Brain pericyte (primary cell): ENCODE data around the gene GALNTL6.
A peak's percentile ranks its signal among the peaks of the same experiment; 100 is the strongest.

ENCODE experiments used
- DNase-seq: peaks from one replicate; pipeline ENCODE4 v3.0.0-alpha.2; 2012; ENCODE audit warnings: low read depth, low spot score

Gene GALNTL6

DNA sequence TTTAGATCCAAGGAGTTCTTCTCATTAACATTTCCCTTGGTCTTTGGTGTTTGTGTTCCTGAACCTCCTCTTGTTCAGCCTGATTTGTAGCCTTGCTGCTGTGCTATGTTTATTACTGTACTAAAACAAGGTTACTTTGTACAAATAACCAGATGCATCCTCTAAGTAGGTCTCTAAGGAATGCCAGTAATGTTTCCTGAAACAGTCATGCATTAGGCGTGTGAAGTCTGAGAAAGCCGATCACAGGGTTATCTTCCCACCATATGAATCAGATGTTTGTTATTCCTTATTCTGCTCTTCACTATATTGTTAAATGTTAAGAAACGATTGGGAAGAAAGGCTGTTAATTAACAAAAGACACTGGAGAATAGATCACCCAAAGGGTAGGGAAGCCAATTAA, 66.9 kb downstream of the GALNTL6 start:
- peak; percentile 22 for DNase-seq

DNA sequence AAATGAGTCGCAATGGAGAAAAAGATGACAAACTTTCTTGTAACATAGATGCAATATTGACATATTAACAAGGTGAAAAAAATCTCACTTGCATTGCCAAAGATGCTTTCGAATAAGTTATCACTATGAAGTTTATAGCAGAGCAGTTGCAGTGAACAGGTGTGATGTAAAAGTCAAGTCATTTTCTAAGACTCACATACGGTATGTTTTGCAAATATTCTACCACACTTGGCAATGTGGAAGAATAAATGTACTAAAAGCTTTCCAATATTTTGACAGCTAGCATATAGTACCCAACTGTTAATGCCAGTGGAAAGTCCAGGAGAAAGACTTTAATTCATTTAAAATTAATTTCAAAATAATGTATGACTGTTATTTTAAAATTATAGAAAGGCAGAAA, 76.5 kb downstream of the GALNTL6 start:
- DNase-seq, result no peak

DNA sequence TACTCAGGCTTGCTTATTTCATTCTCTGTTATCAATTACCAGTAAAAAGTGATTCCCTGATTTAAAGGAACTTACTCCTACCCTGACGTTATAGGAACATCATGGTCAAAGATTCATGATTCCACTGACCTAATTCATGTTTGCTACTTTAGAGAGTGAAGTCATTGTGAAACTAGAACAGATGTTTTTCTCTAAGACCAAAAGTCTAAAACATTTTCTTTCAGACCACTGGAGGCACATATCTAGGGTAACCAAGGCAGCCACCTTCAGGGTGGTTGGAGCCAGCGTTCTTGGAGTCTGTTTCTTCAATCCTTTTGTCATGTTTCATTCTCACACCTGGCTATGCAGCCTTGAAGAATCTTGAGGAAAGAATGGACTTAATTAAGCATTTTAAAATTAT, 77.8 kb downstream of the GALNTL6 start:
- DNase-seq, result no peak

DNA sequence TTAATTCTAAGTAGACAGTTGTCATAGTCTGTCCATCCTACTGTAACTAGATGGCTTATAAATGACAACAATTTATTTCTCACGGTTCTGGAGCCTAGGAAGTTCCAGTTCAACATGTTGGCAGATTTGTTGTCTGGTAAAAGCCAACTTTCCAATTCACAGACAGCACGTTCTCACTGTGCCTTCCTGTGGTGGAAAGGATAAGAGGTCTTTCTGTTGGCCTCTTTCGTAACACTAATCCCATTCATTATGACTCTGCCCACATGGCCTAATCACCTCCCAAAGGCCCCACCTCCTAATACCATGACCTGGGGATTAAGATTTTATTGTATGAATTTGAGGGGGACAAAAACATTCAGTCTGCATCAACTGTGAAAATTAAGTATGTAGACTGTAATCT, 83.2 kb downstream of the GALNTL6 start:
- DNase-seq, result no peak

DNA sequence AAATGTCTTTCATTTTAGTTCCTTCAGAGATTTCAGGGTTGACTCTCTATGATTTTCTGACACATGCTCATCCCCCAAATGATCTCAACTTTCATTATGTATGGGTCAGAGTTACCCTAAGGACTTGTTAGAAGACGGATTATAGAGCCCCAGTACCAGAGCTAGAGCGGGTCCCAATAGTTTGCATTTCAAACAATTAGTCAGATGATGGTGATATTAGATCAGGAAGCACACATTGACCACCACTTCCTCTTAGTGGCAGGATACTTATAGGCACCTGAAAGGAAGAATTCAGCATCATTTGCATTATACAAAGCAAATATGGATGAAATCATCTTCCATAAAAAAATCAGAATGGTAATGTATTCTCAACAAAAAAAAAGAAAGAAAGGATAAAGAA, 106.1 kb downstream of the GALNTL6 start:
- DNase-seq, result no peak

DNA sequence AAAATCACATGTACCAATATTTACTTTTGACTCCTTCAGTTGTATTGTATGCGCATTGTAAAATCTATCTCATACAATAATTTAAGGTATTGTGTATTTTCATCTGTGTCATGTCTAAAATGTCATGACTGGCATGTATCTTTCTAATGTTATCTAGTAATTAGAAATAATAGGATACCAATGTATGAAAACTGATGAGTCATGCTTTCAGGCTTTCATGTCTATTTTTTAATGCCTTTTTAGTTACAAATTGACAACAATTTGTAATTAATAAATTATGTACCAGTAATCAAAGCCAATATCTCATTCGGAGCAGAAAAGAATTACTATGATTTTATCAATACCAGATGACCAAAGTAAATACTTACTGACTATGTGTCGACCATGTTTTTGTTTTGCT, 107.7 kb downstream of the GALNTL6 start:
- no peak for DNase-seq

DNA sequence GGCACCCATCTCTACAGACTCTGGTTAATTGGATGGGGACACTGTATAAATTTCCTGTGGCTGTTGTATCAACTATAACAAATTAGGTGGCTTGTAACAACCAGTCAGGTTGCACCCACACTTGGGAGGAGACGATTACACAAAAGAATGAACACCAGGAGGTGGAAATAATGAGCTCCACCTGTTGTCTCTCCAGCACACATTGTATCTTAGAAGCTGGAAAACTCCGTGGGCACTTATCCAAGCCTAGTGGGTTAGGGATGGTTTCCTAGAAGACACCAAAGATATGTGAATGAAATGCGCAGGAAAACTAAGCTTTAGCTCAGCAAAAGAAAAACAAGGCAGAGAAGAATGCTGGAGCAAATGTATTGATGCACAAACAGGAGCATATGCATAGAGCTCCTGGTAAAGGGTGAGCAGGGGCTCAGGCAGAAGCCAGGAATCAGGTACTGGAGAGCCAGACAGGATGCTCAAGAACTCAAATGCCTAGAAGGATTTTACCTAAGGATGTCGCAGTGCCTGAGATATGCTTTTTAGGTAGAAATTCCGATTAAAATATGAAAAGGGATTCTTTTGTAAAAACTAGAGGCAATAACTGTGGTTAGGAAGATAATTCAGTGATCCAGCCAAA, 111.7 kb downstream of the GALNTL6 start:
- no peak for DNase-seq

DNA sequence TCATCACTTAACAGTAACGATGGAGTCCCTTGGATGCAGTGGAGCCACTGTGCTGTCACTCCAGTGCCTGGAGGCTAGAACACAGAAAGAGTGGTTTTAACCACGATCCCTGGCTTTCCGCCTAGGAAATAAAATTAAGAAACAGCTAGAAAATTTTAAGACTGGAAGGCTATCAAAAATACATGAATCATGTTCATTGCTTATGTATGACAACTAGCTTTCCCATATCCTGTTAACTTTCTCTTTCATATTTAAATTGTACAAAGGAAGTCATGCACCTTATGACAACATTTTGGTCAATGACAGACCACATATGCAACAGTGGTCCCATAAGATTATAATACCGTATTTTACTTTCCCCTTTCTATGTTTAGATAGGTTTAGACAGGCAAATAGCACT, 115.1 kb downstream of the GALNTL6 start:
- no peak for DNase-seq

DNA sequence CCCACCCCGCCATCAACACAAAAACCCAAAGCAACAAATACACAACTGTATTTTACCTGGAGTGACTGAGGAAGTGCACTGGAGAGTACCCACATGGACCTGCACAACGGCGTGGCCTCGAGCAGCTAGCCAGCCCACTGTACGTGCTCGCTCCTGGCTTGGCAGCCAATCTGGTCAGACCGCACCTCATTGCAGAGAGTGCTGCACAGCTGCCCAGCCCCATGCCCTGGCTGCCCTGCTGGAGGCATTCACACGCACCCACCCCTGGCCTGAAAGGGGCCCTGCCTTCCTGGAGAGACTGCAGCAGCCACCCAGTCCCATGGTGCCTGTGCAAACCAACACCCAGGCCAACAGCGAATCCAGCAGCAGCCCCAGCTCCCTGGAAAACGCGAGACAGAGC, 116.3 kb downstream of the GALNTL6 start:
- DNase-seq, result no peak

DNA sequence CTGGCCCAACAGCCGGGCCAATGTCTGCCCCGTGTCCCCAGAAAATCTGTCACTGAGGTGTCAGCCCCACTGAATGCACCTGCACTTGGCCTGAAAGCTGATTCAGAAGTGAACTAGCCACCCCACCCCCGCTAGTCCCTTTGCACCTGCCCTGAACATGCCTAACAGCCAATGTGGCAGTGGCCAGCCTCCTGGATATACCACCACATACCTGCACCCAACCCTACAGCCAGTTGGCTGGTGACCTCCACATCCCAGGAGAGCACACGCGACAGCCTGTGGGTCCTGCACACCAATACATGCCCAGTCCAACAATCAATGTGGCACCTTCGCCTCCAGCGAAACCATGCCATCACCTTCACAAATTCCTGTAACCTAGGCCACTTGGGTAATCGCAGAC, 116.7 kb downstream of the GALNTL6 start:
- no peak for DNase-seq

DNA sequence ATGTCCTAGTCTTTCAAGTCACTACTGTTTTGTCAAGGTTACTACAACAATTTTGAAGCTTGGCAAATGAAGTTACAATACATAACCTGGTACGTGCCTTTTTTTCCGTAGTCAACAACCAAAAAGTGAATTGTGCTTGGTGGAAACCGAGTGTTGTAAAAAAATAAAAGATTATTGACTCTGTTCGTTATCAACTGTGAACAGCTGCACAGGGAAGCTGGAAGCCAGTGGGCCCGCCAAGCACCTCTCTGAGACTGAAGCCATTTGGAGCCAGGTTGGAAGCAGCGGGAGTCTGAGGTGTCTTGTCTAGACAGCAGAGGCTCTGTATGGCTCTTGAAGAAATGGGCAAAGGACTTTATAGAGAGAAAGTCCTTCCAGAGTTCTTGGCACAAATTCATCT, 119.0 kb downstream of the GALNTL6 start:
- DNase-seq, result no peak

DNA sequence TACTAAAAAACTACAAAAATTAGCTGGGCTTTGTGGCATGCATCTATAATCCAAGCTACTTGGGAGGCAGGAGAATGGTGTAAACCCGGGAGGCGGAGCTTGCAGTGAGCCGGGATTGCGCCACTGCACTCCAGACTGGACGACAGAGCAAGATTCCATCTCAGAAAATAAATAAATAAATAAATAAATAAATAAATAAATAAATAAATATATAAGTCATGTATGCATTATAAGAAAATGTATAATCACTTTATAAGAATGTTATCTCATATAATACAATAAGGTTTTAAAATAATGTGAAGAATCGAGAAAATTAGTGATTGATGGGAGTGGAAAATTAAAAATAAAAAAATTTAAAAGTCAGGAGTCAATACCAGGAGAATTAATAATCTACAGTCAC, 127.5 kb downstream of the GALNTL6 start:
- no peak for DNase-seq

DNA sequence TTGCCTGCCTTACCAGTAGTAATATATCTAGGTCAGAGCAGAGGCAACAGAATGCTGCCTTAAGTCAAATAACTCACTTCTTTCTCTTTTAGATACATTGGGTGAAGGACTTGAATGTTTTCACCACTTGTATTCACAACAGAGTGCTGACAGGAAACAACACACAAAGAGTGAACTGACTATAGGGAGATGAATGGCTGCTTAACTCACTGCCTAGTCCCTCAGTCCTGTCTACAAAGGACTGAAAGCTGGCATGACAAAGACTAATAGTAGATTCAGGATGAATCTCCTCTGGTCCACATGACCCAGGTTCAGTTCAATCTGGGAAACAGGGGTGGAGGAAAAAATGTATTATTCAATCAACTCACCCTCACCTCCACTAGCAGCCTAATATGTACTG, 134.2 kb downstream of the GALNTL6 start:
- DNase-seq, result no peak

DNA sequence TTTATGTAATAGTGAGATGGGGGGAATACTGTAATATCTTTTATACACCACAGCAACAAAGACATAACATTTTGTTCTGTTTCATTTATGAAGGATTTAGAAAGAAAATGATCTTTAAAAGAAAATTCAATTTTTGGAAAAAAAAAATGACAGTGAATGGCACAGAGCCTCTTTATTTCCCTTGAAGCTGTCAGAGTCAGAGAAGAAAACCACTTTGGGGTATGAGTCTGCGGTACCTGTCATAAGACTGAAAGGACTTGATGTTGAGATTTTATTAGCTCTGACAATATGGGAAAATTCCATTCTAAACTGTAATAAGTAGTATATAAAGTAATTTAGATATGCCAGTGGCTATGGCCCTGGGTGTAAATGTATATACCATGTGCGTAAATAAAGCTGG, 134.8 kb downstream of the GALNTL6 start:
- DNase-seq, result no peak

DNA sequence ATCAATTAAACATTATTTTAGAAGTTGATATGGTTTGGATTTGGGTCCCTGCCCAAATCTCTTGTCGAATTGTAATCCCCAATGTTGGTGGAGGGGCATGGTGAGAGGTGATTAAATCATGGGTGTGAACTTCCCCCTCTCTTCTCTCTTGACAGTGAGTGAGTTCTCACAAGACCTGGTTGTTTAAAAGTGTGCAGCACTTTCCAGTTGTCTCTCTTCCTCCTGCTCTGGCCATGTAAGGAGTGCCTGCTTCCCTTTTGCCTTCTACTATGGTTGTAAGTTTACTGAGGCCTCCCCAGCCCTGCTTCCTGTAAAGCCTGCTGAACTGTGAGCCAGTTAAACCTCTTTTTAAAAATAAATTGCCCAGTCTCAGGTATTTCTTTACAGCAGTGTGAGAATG, 141.4 kb downstream of the GALNTL6 start:
- no peak for DNase-seq

DNA sequence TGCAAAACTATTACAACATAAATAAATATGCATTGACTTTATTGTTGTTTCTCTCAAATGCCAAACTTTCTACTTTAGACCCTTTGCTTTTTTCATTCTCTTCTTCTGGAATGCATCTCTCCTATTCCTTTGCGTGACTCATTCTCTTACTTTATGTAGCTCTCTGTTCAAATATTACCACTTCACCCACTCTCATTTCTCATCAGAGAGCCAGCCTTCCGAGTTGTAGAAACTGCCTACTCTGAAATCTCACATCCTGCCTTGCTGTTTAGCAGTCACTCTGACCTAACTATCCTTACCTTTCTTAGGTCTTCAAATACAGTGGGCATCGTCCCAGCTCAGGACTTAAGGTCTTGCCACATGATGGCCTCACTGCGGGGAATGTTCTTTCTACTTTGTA, 143.5 kb downstream of the GALNTL6 start:
- DNase-seq, result no peak

DNA sequence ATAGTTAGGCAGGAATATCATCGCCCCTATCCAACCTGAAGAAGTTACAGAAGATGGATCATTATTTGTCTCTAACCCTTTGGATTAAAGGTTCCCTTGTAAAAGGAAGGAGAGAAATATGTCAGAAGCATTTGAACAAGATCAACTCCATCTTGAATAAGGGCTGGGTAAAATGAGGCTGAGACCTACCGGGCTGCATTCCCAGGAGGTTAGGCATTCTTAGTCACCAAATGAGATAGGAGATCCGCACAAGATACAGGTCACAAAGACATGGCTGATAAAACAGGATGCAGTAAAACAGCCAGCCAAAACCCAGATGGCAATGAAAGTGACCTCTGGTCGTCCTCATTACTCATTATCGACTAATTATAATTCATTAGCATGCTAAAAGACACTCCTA, 148.9 kb downstream of the GALNTL6 start:
- no peak for DNase-seq

DNA sequence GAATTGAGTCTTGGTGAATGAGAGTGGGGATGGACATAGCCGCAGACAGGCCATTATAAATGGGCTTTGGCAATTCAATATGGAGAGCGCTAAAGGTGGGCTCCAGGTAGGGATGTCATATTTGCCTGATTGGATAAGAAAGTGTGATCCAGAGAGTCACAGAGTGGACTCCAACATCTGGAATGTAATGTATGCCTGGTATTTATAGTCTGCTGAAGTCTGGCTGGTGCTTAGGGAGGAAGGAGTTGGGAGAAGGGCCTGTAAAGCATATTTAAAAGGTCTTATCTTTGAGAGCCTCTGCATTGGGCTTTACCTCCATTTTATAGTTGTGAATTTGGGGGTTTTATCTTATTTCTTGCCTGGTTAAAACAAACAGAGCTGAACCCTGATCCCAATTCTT, 153.2 kb downstream of the GALNTL6 start:
- no peak for DNase-seq

DNA sequence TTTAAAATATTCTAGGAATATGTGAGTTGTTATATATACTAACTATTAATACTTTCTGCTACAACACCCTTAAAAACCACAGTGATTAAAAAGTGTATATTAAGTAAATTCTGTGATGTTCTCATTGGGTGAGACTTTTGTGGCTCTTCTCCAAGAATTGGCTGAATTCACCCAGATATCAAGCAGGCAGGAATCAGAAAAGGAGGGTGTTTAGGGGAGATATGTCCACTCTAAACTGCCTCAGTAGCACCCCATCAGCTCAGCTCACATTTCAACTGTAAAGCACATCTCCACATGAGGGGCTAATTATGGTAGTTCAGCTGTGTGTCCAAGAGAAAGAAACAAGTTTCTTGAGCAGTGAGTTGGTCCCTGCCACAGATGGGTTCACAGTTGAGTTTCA, 165.0 kb downstream of the GALNTL6 start:
- no peak for DNase-seq

DNA sequence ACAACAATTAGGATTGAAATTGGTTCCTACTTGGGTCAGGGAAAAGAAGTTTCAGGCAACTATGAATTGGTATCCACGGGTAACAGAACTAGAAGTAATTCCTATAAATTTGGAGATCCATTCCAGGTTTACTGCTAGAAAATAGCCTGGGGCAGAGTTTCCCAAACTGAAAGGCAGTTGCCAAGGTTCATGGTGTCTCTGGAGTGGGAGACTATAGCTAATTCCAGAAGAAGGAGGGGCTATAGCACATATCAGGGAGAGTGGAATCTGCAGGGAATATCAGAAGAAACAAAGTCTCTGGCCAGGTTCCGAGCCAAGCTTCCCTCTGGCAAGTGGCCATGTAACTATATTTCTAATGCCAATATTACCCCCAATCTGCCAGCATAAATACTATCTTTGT, 166.3 kb downstream of the GALNTL6 start:
- DNase-seq, result no peak

DNA sequence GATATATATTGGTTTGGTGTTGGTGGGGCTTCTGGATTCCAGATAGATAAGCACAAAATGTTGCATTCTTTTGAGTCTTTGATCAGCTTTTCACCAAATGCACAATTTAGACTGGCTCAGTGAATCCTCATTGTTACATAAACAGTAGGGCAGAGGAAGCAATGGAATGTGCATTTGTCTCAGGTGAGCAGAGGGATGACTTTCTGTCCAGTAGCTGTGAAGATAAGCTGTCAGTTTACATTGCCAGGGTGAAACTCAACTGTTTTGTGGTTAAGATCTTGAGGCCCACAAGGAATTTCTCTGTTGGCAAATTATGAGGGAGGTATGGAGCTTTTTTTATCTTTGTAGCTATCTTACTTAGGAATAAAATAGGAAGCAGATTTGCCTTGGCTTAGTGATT, 168.0 kb downstream of the GALNTL6 start:
- DNase-seq, result no peak

DNA sequence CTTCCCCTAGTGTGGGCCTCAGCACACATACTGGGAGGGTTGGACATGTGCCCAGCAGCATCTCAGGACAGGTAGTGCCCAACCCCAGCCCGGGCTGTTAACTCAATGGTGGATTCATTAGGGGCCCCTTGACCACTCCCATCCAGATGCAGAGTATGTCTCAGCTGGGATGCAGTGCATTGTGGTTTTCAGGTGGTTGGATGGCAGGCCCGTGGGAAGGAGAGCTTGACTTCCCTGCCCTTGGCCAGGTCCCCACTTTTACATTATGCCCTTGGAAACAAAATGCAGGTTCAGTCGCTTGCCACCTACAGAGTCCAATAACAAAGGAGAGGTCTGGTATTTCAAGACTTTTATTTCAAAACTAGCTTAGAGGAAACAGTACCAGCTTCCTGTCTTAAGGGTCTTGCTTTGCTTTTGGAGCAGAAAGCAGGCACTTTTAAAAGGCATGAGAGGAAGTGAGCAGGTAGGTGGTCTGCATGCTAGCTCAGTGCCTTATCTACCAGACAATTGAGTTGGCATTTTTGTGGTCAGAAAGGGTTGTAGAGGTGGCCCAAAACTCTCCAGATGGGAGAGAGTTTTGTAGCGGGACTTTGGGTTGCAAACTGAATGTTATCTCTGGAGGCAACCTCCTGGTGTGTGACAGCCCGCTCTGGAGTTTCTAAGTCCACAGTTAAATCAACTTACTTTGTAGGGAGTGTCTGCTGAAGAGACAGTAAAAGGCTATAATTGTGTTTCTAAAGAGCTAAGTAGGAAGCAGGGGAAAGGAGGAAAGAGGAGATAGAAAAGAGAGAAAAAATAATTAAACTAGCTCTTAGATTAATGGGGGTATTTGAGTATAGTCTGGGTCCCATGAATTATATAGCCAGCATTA, 171.0 kb downstream of the GALNTL6 start:
- DNase-seq, result no peak

DNA sequence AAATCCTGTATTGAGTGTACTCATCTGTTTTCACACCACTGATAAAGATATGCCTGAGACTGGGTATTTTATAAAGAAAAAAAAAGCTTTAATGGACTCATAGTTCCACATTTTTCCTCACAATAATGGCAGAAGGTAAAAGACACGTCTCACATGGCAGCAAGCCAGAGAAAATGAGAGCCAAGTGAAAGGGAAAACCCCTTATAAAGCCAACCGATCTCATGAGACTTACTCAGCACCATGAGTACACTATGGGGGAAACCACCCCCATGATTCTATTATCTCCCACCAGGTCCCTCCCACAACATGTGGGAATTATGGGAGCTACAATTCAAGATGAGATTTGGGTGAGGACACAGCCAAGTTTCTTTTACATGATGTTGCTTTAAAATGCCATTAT, 171.9 kb downstream of the GALNTL6 start:
- no peak for DNase-seq

DNA sequence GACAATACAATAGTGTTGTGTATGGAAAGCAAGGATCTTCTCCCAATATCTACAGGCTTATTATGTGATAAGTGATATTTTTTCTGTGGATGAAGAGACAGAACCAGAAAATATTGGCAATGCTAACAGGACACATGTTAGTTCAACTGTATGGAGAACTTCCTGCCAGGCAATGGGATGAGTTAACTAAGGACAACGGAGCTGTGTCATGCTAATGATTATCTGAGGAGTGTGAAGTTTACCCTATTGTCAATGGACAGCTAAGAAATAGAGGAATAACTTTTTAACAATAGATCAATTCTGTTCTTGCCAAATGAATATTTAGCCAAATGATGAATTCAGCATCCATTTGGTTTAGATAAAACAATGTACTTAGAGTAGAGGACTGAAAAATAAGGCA, 180.0 kb downstream of the GALNTL6 start:
- no peak for DNase-seq
